Spinal cord (tissue), 10 donors: ENCODE measurements around the gene AMPH. TPM values are rescaled to one million over a fixed set of nuclear protein-coding genes. Genes with fewer than 3 reads are reported as not detected.
A peak's percentile ranks its signal among the peaks of the same experiment; 100 is the strongest.
"Not testable (repeated sequence)": the region's sequence is repeated elsewhere in the genome, so short reads cannot be mapped to it uniquely, and the experiment has no call there.

Experiments
- DNase-seq, 6 donors: peaks; one replicate each; pipeline versions ENCODE4 v3.0.0 to v3.0.0-alpha.2; 2013 to 2015; ENCODE audit warnings: low spot score in 6 of 6, low read depth in 4 of 6
- H3K27ac ChIP-seq: one replicate; pipeline ENCODE4 v1.5.1; 2013; ENCODE audit warnings: low read depth, low read length, control low read depth
- H3K27me3 ChIP-seq: one replicate; pipeline ENCODE4 v1.6.1; 2013; ENCODE audit warnings: low read length; ENCODE audit not compliant: control insufficient read depth, insufficient read depth
- H3K36me3 ChIP-seq: one replicate; pipeline ENCODE4 v1.6.1; 2013; ENCODE audit warnings: low read length; ENCODE audit not compliant: control insufficient read depth, insufficient read depth
- H3K4me1 ChIP-seq: one replicate; pipeline ENCODE4 v1.6.1; 2013; ENCODE audit warnings: low read length; ENCODE audit not compliant: control insufficient read depth, insufficient read depth
- H3K4me3 ChIP-seq: one replicate; pipeline ENCODE4 v1.5.1; 2013; ENCODE audit warnings: low read depth, low read length, control low read depth
- H3K9me3 ChIP-seq: one replicate; pipeline ENCODE4 v1.6.1; 2013; ENCODE audit warnings: low read length; ENCODE audit not compliant: control insufficient read depth, insufficient read depth
- WGBS: methylation state at CpG from one replicate; pipeline ENCODE4 v1.1.5; 2013; ENCODE audit warnings: missing lambda C conversion rate; ENCODE audit not compliant: insufficient coverage; 5-methylcytosine and 5-hydroxymethylcytosine counted together
- polyA plus RNA-seq, 2 donors: library from polyadenylated mRNA; unstranded; fragments of 120-200 nt; gene quantifications; one replicate each; pipeline ENCODE4 v1.2.1, GENCODE V29; 2013; ENCODE audit not compliant: insufficient read length in 2 of 2
- total RNA-seq, 2 donors: library from RNA; depleted of rRNA in 1 of 2; stranded (reverse); fragments of 120-200 nt in 1 of 2; fragments of >200 nt in 1 of 2; gene quantifications; one replicate each; pipeline versions ENCODE4 v1.2.3 to v1.2.4, GENCODE V29; 2013 to 2014
- donor health status: healthy.

The AMPH gene
- total and polyA plus RNA-seq, 4 donors: 37.3 to 116 (median 95.3) TPM

GRCh38 chr7:38373155-38373554 lies 258.0 kb downstream of the AMPH start:
- WGBS: 95% methylated on average over 8 of the region's 8 CpGs
- H3K9me3 ChIP-seq: no peaks in the 10 kb centered on the region
- no peaks in the 10 kb centered on the region for H3K27me3 ChIP-seq
- H3K36me3 ChIP-seq: no peaks in the 10 kb centered on the region
- H3K4me3 ChIP-seq: no peak overlapping the region
- H3K4me1 ChIP-seq: peaks cover 3% of the 10 kb centered on the region
- H3K27ac ChIP-seq: no peak overlapping the region
- DNase-seq: peak in 1 of 6 donors; percentile 0

- Histone ChIP-seq H3K27ac (no peak overlapping the region), H3K36me3 (no peaks in the 10 kb centered on the region), H3K4me1 (peaks cover 3% of the 10 kb centered on the region), H3K9me3 (no peaks in the 10 kb centered on the region), H3K27me3 (no peaks in the 10 kb centered on the region), H3K4me3 (no peak overlapping the region)
- 94% methylated on average over 3 of the region's 7 CpGs for WGBS
- DNase-seq: peak in 1 of 6 donors; percentile 29
Observed at GRCh38 chr7:38372290-38372689, 258.9 kb downstream of the AMPH start.

GRCh38 chr7:38369816-38370493 lies 261.2 kb downstream of the AMPH start:
- H3K4me1 ChIP-seq: peaks cover 3% of the 10 kb centered on the region
- no peaks in the 10 kb centered on the region for H3K36me3 ChIP-seq
- no peak overlapping the region for H3K4me3 ChIP-seq
- no peak overlapping the region for H3K27ac ChIP-seq
- DNase-seq: peak in 5 of 6 donors; percentile 43 to 89 (median 50)
- H3K9me3 ChIP-seq: no peaks in the 10 kb centered on the region
- WGBS: 14% methylated on average over 5 of the region's 8 CpGs
- H3K27me3 ChIP-seq: no peaks in the 10 kb centered on the region

GRCh38 chr7:38368191-38368605 lies 263.0 kb downstream of the AMPH start:
- H3K4me1 ChIP-seq: peaks cover 3% of the 10 kb centered on the region
- no peaks in the 10 kb centered on the region for H3K9me3 ChIP-seq
- H3K4me3 ChIP-seq: no peak overlapping the region
- peak in 2 of 6 donors; percentile 28 to 52 for DNase-seq
- H3K27me3 ChIP-seq: no peaks in the 10 kb centered on the region
- H3K36me3 ChIP-seq: no peaks in the 10 kb centered on the region
- WGBS: 57% methylated on average over 5 of the region's 5 CpGs
- no peak overlapping the region for H3K27ac ChIP-seq

GRCh38 chr7:38367301-38367890 lies 263.8 kb downstream of the AMPH start:
- Histone ChIP-seq H3K27me3 (no peaks in the 10 kb centered on the region), H3K27ac (no peak overlapping the region), H3K36me3 (no peaks in the 10 kb centered on the region), H3K9me3 (no peaks in the 10 kb centered on the region), H3K4me1 (peaks cover 3% of the 10 kb centered on the region), H3K4me3 (no peak overlapping the region)
- no CpG with 5 or more reads among the region's 1 CpG for WGBS
- DNase-seq: peak in 1 of 6 donors; percentile 2

GRCh38 chr7:38363379-38363778 lies 267.8 kb downstream of the AMPH start:
- H3K27ac ChIP-seq, H3K4me1 ChIP-seq, H3K36me3 ChIP-seq, H3K9me3 ChIP-seq, H3K4me3 ChIP-seq, H3K27me3 ChIP-seq: not testable (repeated sequence)
- WGBS: 10% methylated on average over 3 of the region's 3 CpGs
- DNase-seq: peak in 1 of 6 donors; percentile 0

GRCh38 chr7:38362611-38363237 lies 268.4 kb downstream of the AMPH start:
- not testable (repeated sequence) for H3K27me3 ChIP-seq, H3K36me3 ChIP-seq, H3K4me1 ChIP-seq, H3K27ac ChIP-seq, H3K4me3 ChIP-seq, H3K9me3 ChIP-seq
- peak in 1 of 6 donors; percentile 0 for DNase-seq
- WGBS: 89% methylated on average over 4 of the region's 10 CpGs

GRCh38 chr7:38360776-38361175 lies 270.4 kb downstream of the AMPH start:
- Histone ChIP-seq H3K9me3 (no peaks in the 10 kb centered on the region), H3K36me3 (no peaks in the 10 kb centered on the region), H3K27me3 (no peaks in the 10 kb centered on the region), H3K4me1 (no peaks in the 10 kb centered on the region), H3K4me3 (no peak overlapping the region), H3K27ac (no peak overlapping the region)
- no CpG with 5 or more reads among the region's 1 CpG for WGBS
- DNase-seq: peak in 1 of 6 donors; percentile 0

- not testable (repeated sequence) for DNase-seq
Observed at GRCh38 chr7:38359071-38359601, 272.0 kb downstream of the AMPH start.

More at GRCh38 chr7:38359071-38359601, 272.0 kb downstream of the AMPH start:
- H3K4me1 ChIP-seq, H3K9me3 ChIP-seq, H3K36me3 ChIP-seq, H3K27ac ChIP-seq, H3K4me3 ChIP-seq, H3K27me3 ChIP-seq: not testable (repeated sequence)
- WGBS: 72% methylated on average over 3 of the region's 5 CpGs
